T47D (cell line): ENCODE data around the gene WDR35.

Experiments
- DNase-seq, 2 experiments: peaks; one replicate each; pipeline versions ENCODE4 v3.0.0 to v3.0.0-alpha.2; 2011 to 2012; ENCODE audit warnings: low read depth in 1 of 2, low spot score in 1 of 2
- JUND ChIP-seq: IDR thresholded peaks from 2 replicates; pipeline ENCODE4 v1.6.1; 2012; ENCODE audit warnings: low read depth
- in situ Hi-C: cut with HindIII; loops from 2 replicates; pipeline ENCODE4 v1.10.0; 2016; ENCODE audit warnings: low sequenced_read_pairs, low pct_unique_long_range_greater_than_20kb

The WDR35 gene

DNA sequence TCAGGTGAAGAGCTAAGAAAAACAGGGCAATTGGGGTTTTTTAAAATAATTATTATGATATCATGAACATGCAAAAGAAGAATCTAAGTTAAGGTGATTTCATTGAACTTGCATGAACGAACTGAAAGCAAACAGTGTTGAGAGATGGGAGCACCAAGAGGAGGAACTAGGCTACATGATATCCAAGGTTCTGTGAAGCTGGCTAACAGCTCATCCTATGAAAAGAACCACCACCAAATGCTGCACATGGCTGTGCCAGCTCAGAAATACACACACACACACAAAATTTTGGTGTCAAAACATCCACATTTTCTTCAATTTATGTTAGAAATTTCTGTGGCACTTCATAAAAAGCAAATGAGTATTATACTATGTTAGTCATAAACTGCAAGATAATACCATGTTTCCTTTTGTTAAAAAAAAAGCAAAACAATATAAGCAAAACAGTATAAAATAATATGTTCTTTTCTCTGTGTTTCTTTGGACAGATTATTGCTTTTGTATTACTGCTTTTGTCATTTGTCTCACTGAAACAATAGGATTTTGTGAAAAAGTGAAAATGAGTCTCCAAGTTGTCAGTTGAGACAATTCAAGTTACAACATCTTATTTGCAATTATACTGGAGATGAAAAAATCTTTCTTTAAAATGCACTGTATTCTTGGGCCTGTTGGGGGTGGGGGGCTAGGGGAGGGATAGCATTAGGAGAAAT, 75.5 kb downstream of the WDR35 start:
- TF ChIP-seq JUND: no peak
- DNase-seq: no peak
- in situ Hi-C loops: no loop called here

DNA sequence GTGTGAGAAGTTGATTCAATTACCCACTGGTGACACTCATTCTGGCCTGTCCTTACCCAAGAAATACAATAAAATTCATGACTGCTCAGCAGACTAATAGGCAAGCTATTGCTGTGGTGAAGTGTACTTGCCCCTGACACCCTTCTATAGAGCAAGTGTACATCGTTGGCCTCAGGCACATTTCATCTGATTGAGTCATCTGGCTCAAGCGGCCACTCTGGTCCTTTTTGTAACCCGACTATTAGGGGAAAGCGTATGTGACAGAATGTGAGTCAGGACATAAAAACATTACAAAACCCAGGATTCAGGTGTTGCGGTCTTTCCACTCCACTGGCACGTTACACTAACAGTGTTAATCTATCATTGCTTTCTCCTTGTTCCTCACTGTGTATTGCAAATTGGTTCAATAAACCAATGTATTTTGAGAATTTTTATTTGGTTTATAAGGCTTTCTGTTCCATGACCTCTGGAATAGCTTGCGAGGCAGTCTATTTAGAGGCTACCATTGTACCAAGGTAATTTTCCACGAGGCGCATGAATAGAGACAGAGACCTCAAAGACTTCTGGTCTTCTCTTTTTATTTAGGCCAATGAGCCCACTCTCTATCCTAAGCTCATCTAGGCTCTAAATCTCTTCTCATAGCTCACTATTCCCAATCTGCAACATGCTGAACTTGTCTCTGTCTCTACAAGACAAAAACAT, 77.9 kb downstream of the WDR35 start:
- peak in 1 of 2 experiments; percentile 55 for DNase-seq
- no peak for TF ChIP-seq JUND
- in situ Hi-C loops: no loop called here

DNA sequence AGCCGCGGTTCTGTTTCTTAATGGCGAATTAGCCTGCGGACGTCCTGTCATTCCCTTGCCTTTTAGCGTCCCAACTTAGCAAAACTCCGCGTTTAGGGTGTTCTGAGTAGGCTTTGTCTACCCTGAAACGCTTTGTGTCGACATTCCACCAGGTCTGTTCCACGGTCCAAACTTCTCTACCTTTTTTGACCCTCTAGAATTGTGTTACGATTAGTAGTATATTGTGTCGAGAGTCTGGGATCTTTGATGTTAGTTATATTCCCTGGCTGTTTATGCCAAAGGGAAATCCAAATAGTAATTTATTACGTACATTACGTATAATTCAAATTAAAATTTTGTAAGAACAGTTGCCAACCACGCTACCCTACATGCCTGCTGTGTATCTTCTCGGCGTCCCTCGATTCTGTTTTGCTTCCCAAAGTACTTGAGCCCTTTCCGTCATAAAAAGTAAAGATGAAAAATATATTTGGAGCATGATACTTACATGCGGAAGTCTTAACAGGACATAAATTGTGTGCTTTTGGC, 87.6 kb downstream of the WDR35 start:
- TF ChIP-seq JUND: no peak
- peak in 1 of 2 experiments; percentile 9 for DNase-seq
- in situ Hi-C loops: no loop called here

DNA sequence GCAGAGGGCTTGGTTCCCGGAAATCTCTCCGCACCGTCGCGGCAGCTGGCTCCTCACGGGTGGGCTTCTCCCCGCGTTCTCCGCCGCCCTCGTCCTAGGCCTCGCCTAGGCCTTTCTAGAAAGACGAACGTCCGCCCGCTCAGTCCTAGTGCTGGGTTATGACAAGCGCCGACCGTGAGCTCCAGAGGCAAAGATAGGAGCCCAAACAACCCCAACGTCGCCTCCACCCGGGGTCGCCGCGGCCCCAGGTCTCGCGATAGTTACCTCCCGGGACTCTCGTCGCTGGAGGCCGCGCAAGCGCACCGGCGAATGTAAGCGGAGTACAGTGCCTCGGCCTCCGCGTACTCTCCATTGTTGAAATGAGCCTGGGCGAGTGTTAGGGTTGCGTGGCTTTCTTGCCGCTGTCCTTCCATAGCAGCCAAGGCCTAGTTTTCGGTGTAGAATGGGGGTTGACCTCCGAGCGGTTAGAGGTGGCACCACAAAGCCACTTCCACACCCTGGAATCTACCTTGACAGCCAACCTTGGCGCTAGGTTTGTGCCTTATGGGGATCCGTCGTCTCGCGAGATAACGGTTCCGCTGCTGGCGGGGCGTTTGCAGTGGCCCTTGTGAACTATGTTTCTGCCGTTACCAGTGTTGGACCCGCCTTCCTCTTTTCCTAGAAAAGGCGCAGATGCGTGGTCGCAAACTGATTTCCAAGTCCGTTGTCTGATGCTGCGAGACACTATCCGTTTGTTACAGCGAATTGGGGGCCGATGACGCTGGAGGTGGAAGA, 88.3 kb downstream of the WDR35 start, which contains the start of gene TTC32:
TSS of gene TTC32 (minus strand) at position 542 of the 774 bp plus-strand sequence. CDS start at position 413, 129 bp downstream.
- in situ Hi-C loops: no loop called here
- TF ChIP-seq JUND: no peak
- DNase-seq: peak; percentile 74 to 91

DNA sequence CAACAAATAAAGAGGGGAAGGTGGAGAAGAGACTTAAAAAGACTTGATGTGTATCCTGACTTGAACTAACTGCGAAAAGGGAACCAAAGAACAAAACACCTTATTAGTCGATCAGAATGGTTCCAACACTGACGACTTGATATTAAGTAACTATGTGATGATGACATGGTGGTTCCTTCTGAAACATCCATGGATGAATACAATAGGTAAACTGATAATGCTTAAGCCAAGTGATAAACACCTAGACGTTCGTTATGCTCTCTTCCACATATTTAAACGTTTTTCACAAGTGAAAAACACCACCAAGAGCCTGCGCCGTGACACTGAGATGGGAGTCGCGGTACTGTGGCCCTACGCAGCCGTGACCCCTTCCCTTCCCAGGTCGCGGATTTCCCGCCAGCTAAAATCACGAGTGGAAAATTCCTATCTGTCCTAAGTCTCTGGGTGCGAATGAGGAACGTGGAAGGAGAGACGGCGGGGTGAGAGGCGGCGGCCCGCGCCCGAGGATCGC, 88.9 kb downstream of the WDR35 start:
- in situ Hi-C loops: no loop called here
- TF ChIP-seq JUND: no peak
- no peak for DNase-seq

DNA sequence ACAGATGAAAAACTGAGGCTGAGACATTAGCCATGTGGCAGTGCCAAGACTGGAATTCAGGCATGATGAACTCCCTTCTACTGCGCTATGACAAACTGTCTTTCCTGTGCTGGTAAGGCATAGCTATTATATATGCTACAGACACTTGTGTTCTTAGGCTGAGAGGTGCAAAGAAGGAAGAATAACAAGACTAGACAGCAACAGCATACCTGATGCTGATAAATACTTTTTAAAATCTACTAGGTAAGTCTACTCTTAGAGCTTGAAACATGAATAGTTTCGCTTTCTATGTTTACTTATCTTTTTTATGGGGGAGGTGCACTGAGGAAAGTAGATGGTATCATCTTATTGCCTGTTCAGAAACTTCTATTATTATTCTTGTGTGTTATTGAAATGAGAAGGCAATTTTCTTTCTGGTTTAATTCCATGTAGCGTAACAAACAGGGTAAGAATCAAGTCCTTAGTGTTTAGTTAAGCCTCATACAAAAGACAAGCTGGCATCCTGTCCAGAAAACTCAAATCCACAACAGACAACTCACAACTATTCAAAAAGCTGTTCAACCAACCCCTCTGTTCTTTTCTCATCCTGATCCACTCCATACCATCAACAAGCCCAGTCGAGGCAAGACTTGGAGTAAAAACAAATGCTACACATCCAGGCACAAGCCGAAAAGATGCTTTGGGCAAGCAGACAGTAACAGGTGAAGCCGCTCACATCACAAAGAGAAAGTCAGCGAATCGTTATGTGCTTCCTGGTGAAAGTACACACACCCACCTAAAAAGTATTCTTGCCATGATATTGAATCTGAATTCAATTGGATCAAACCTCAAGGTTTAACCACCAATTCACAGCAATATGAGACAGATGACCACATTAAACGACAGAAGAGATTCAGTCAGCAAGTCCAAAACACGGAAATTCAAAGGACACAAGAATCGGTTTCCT, 89.6 kb downstream of the WDR35 start:
- peak in 1 of 2 experiments; percentile 14 for DNase-seq
- no peak for TF ChIP-seq JUND
- in situ Hi-C loops: no loop called here

DNA sequence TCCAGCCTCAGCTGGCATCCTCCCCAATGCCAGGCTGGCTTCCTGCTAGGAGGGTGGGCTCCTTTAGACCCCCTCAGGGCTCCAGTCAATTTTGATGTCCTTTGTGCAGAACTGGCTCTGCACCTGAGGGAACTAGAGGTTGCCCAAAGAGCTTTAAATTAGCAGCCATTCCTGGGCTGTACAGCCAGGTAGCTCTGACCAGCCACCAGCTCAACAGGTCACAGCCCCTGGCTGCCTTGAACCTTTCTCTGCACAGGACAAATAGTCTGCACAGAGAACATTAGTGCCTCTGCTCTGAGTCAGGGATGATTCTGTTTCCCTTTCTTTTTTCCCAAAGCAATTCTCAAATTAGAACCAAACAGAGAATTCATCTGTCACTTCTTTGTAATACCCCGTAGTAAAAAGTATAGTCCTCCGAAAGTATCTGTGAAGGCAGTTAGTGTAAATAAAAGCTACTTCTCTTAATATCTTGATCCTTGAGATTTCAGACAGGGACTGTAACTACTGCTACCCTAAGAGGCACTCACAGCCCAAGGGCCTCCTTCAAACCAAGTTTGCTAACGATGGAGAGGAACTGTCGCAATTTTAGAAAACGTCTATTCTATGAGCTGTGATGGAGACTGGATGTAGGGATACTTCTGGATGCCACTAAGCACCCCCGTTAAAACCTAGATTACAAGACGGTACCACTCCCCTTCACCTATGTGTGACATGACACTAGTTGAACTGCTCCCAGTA, 91.1 kb downstream of the WDR35 start:
- no peak for DNase-seq
- in situ Hi-C loops: no loop called here
- no peak for TF ChIP-seq JUND

DNA sequence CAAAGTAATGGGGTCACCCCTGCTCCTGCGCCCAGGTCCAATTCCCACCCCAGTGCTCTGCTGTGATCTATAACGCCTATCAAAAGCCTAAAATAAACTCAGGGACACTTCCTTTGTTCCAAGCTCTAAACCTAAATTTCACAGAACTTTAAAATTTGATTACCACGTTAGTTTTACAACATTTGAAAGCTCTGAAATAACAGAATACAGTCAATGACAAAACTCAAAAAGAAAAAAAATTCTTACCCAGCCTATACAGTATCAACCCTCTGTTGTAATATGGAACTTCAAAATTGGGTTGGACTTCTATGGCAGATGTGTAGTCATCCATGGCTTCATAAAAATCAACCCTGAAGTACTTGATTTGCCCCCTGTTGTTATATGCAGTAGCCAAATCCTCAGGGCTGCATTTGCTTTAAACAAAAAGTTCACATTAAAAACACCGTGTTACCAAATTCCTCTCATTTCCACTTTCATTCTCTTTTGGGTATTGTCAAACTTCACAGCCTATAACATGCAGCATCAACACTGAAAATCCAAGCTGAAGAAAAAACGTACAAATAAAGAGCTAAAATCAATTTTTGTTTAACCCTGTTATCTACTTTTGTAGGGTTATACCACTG, 92.2 kb downstream of the WDR35 start:
- DNase-seq: no peak
- no peak for TF ChIP-seq JUND
- in situ Hi-C loops: no loop called here

DNA sequence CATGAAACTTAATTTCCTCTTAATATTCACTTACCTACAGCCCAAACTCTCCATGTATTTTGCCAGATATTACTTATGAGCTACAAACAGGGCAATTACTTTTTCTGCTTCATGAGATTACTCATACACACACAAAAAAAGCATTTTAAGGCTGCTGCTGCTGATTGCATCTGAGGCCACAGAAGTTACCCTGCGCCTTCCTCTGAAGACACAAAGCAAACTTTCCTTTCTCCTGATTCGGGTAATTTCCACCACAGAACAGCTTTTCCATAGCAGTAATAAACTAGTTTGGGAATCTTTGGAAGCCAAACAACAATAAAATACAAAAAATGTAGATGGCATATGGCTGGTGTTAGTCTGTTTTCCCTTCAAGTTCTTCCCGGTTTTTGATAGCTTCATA, 94.4 kb downstream of the WDR35 start:
- TF ChIP-seq JUND: no peak
- no peak for DNase-seq
- in situ Hi-C loops: no loop called here

DNA sequence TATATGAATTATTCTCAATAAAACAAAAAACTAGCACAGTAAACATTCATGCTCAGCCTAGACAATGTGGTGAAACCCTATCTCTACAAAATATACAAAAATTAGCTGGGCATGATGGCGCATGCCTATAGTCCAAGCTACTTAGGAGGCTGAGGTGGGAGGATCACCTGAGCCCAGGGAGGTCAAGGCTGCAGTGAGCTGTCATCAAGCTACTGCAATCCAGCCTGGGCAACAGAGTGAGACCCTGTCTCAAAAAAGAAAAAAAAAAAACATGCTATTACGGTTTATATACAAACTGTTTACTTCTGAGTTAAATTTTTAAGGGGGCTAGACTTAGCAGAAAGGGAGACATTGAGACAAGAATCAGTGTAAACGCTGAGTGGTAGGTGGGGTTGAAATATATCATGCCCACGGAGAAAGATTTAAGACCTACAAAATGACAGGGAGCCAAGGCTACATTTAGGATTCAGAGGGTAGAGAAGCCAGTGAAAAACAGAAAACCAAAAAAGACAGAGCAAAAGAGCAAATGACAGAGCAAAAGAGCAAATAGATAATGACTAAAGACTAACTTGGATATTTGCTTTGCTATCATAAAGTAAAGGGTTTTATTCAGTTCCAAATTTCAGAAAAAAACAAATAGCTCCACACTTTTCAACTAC, 95.6 kb downstream of the WDR35 start:
- in situ Hi-C loops: no loop called here
- TF ChIP-seq JUND: no peak
- no peak for DNase-seq
